H9 (cell line): ENCODE measurements around the gene SLC9A9. TPM values are rescaled to one million over a fixed set of nuclear protein-coding genes. Genes with fewer than 3 reads are reported as not detected.

Source experiments
- DNase-seq: peaks from one replicate; pipeline ENCODE4 v3.0.0-alpha.2; 2017
- H2AFZ ChIP-seq: one replicate; pipeline ENCODE4 v1.6.1; 2013; ENCODE audit warnings: mild to moderate bottlenecking, low read length, control low read depth, moderate library complexity
- H2AK5ac ChIP-seq: 2 replicates; pipeline ENCODE4 v1.6.1; 2013; ENCODE audit warnings: low read length, control low read depth, mixed read lengths; ENCODE audit not compliant: insufficient read length
- H2BK120ac ChIP-seq: one replicate; pipeline ENCODE4 v1.6.1; 2013; ENCODE audit warnings: low read depth, mild to moderate bottlenecking, low read length, control low read depth, inconsistent platforms; ENCODE audit not compliant: poor library complexity, severe bottlenecking
- H2BK12ac ChIP-seq: 2 replicates; pipeline ENCODE4 v1.6.1; 2013; ENCODE audit warnings: low read length, control low read depth, mixed read lengths, low read depth; ENCODE audit not compliant: insufficient read length
- H2BK15ac ChIP-seq: 2 replicates; pipeline ENCODE4 v1.6.1; 2013; ENCODE audit warnings: low read depth, low read length, control low read depth
- H2BK20ac ChIP-seq: one replicate; pipeline ENCODE4 v1.6.1; 2013; ENCODE audit warnings: low read depth, mild to moderate bottlenecking, low read length, control low read depth, inconsistent platforms; ENCODE audit not compliant: poor library complexity, severe bottlenecking
- H2BK5ac ChIP-seq: 2 replicates; pipeline ENCODE4 v1.6.1; 2013; ENCODE audit warnings: low read length, control low read depth, mixed read lengths; ENCODE audit not compliant: insufficient read length
- H3K14ac ChIP-seq: 2 replicates; pipeline ENCODE4 v1.6.1; 2013; ENCODE audit warnings: low read length, control low read depth; ENCODE audit not compliant: insufficient read depth
- H3K18ac ChIP-seq: 2 replicates; pipeline ENCODE4 v1.6.1; 2013; ENCODE audit warnings: low read depth, mild to moderate bottlenecking, mixed read lengths, low read length, control low read depth; ENCODE audit not compliant: insufficient read length
- H3K23ac ChIP-seq: 2 replicates; pipeline ENCODE4 v1.6.1; 2013; ENCODE audit warnings: low read length, control low read depth, mixed read lengths, low read depth; ENCODE audit not compliant: insufficient read length
- H3K23me2 ChIP-seq: 2 replicates; pipeline ENCODE4 v1.6.1; 2013; ENCODE audit warnings: low read depth, mild to moderate bottlenecking, mixed read lengths, low read length, control low read depth; ENCODE audit not compliant: insufficient read length, poor library complexity, severe bottlenecking
- H3K27ac ChIP-seq: 2 replicates; pipeline ENCODE4 v1.5.1; 2013; ENCODE audit warnings: low read length, control low read depth, mixed read lengths, low read depth; ENCODE audit not compliant: insufficient read length
- H3K27me3 ChIP-seq: 2 replicates; pipeline ENCODE4 v1.6.1; 2013; ENCODE audit warnings: low read length, control low read depth, inconsistent platforms; ENCODE audit not compliant: insufficient read depth
- H3K4ac ChIP-seq: 2 replicates; pipeline ENCODE4 v1.6.1; 2013; ENCODE audit warnings: low read depth, mild to moderate bottlenecking, control low read depth, inconsistent platforms, low read length, moderate library complexity
- H3K4me1 ChIP-seq: 2 replicates; pipeline ENCODE4 v1.6.1; 2013; ENCODE audit warnings: low read length, control low read depth, inconsistent platforms; ENCODE audit not compliant: insufficient read depth
- H3K4me2 ChIP-seq: 2 replicates; pipeline ENCODE4 v1.6.1; 2013; ENCODE audit warnings: low read length, control low read depth, mixed read lengths; ENCODE audit not compliant: insufficient read length, insufficient read depth
- H3K56ac ChIP-seq: 2 replicates; pipeline ENCODE4 v1.6.1; 2013; ENCODE audit warnings: low read depth, mild to moderate bottlenecking, mixed read lengths, low read length, control low read depth; ENCODE audit not compliant: insufficient read length
- H3K79me1 ChIP-seq: 2 replicates; pipeline ENCODE4 v1.6.1; 2013; ENCODE audit warnings: low read depth, mild to moderate bottlenecking, moderate library complexity, low read length, control low read depth, inconsistent platforms; ENCODE audit not compliant: insufficient read depth, poor library complexity, severe bottlenecking
- H3K79me2 ChIP-seq: 2 replicates; pipeline ENCODE4 v1.6.1; 2013; ENCODE audit warnings: low read length, control low read depth, inconsistent platforms; ENCODE audit not compliant: insufficient read depth
- H3K9ac ChIP-seq: 2 replicates; pipeline ENCODE4 v1.6.1; 2013; ENCODE audit warnings: low read length, control low read depth, mixed read lengths; ENCODE audit not compliant: insufficient read length; ENCODE audit errors: extremely low read depth
- H3K9me3 ChIP-seq: one replicate; pipeline ENCODE4 v1.6.1; 2013; ENCODE audit warnings: low read depth, low read length, inconsistent platforms; ENCODE audit not compliant: control insufficient read depth
- H3T11ph ChIP-seq: one replicate; pipeline ENCODE4 v1.6.1; 2013; ENCODE audit warnings: mild to moderate bottlenecking, low read length, control low read depth, inconsistent platforms
- H4K20me1 ChIP-seq: one replicate; pipeline ENCODE4 v1.6.1; 2013; ENCODE audit not compliant: control insufficient read depth, insufficient read length, insufficient read depth
- H4K5ac ChIP-seq: 2 replicates; pipeline ENCODE4 v1.6.1; 2013; ENCODE audit warnings: low read depth, mild to moderate bottlenecking, mixed read lengths, low read length, control low read depth; ENCODE audit not compliant: insufficient read length
- H4K8ac ChIP-seq: replicated peaks from 2 replicates; pipeline ENCODE4 v1.6.1; 2013; ENCODE audit warnings: low read length, control low read depth, mixed read lengths, low read depth; ENCODE audit not compliant: insufficient read length
- H4K91ac ChIP-seq: 2 replicates; pipeline ENCODE4 v1.6.1; 2013; ENCODE audit warnings: low read depth, mild to moderate bottlenecking, moderate library complexity, mixed read lengths, low read length, control low read depth; ENCODE audit not compliant: insufficient read length
- H3K27ac Mint-ChIP-seq, 3 experiments: 2 replicates in 2 of 3; 3 replicates in 1 of 3; pipeline ENCODE4 v1.8.0; 2020 to 2021; ENCODE audit warnings: mixed read lengths in 3 of 3, mild to moderate bottlenecking in 1 of 3, moderate library complexity in 1 of 3
- H3K27me3 Mint-ChIP-seq: 2 replicates; pipeline ENCODE4 v1.8.0; 2021; ENCODE audit warnings: low read depth, mild to moderate bottlenecking, moderate library complexity, mixed read lengths
- H3K36me3 Mint-ChIP-seq, 3 experiments: 2 replicates in 2 of 3; 3 replicates in 1 of 3; pipeline ENCODE4 v1.8.0; 2020 to 2021; ENCODE audit warnings: low read depth in 3 of 3, mixed read lengths in 3 of 3; ENCODE audit not compliant: insufficient read depth in 1 of 3
- H3K4me1 Mint-ChIP-seq, 2 experiments: 2 replicates each; pipeline ENCODE4 v1.8.0; 2020; ENCODE audit warnings: mixed read lengths in 2 of 2
- H3K4me3 Mint-ChIP-seq, 2 experiments: 2 replicates in 1 of 2; 3 replicates in 1 of 2; pipeline ENCODE4 v1.8.0; 2020 to 2021; ENCODE audit warnings: mild to moderate bottlenecking in 2 of 2, mixed read lengths in 2 of 2, moderate library complexity in 1 of 2
- H3K9me3 Mint-ChIP-seq, 2 experiments: 2 replicates in 1 of 2; 3 replicates in 1 of 2; pipeline ENCODE4 v1.8.0; 2020; ENCODE audit warnings: mild to moderate bottlenecking in 2 of 2, mixed read lengths in 2 of 2, moderate library complexity in 1 of 2
- total RNA-seq: library from RNA; stranded (reverse); gene quantifications from 2 replicates; pipeline ENCODE4 v1.2.1, GENCODE V29; 2021
- TF ChIP-seq, protein P1 (sequence below): fragments of 200-600 bp; sonication (generic); conservative IDR thresholded peaks from 3 replicates; pipeline ENCODE4 v1.8.0; 2021; ENCODE audit warnings: antibody characterized with exemption, mild to moderate bottlenecking

The SLC9A9 gene
- total RNA-seq, 1 experiment from 2014 or later: 0.35 TPM

DNA sequence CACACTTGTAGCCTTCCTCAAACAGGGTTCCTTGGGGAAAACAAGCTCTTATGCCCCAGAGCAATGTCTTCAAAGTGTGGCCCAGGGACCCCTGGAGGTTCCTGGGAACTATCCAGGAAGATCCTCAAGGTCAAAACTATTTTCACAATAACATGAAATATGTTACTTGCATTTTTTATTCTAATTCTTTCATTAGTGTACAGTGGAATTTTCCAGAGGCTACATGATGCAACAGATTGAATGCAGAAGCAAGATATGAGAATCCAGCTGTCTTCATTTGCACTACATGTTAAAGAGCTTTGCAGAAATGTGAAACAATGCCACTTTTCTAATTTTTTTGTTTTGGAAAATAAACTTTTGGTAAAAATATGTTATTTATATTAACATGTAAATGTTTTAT, 190.9 kb downstream of the SLC9A9 start:
- no peak for DNase-seq
- H2BK15ac ChIP-seq: no peak overlapping the region
- no peak overlapping the region for H2AK5ac ChIP-seq
- H3K56ac ChIP-seq: no peak overlapping the region
- H3K4me1 ChIP-seq: peaks cover 4% of the 10 kb centered on the region; the same call in 1 of the 2 replicates
- H2BK20ac ChIP-seq: no peak overlapping the region
- H3K79me1 ChIP-seq: no peaks in the 10 kb centered on the region
- Mint-ChIP-seq H3K4me3 (no peak overlapping the region), H3K36me3 (peaks cover 0 to 11% (median 4%) of the 10 kb centered on the region in 3 experiments; a peak in 4 of 7 replicates), H3K27me3 (no peaks in the 10 kb centered on the region), H3K4me1 (peaks cover 15 to 16% of the 10 kb centered on the region in 2 experiments), H3K9me3 (peaks cover 11% of the 10 kb centered on the region in 2 experiments; a peak in 3 of 5 replicates), H3K27ac (no peak overlapping the region)
- H3K79me2 ChIP-seq: no peaks in the 10 kb centered on the region
- H3K4me2 ChIP-seq: no peak overlapping the region
- H2BK12ac ChIP-seq: no peak overlapping the region
- no peak overlapping the region for H3K9ac ChIP-seq
- no peak overlapping the region for H2BK120ac ChIP-seq
- no peak overlapping the region for H3K4ac ChIP-seq
- H3K14ac ChIP-seq: no peak overlapping the region
- TF ChIP-seq, protein P1, sequence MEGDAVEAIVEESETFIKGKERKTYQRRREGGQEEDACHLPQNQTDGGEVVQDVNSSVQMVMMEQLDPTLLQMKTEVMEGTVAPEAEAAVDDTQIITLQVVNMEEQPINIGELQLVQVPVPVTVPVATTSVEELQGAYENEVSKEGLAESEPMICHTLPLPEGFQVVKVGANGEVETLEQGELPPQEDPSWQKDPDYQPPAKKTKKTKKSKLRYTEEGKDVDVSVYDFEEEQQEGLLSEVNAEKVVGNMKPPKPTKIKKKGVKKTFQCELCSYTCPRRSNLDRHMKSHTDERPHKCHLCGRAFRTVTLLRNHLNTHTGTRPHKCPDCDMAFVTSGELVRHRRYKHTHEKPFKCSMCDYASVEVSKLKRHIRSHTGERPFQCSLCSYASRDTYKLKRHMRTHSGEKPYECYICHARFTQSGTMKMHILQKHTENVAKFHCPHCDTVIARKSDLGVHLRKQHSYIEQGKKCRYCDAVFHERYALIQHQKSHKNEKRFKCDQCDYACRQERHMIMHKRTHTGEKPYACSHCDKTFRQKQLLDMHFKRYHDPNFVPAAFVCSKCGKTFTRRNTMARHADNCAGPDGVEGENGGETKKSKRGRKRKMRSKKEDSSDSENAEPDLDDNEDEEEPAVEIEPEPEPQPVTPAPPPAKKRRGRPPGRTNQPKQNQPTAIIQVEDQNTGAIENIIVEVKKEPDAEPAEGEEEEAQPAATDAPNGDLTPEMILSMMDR: no peak
- H3T11ph ChIP-seq: no peak overlapping the region
- no peaks in the 10 kb centered on the region for H3K27me3 ChIP-seq
- no peak overlapping the region for H3K23ac ChIP-seq
- no peaks in the 10 kb centered on the region for H3K9me3 ChIP-seq
- no peak overlapping the region for H3K27ac ChIP-seq
- H3K18ac ChIP-seq: no peak overlapping the region
- no peaks in the 10 kb centered on the region for H4K20me1 ChIP-seq
- no peak overlapping the region for H2BK5ac ChIP-seq
- no peak overlapping the region for H4K91ac ChIP-seq
- no peak overlapping the region for H4K5ac ChIP-seq
- no peaks in the 10 kb centered on the region for H3K23me2 ChIP-seq
- no peak overlapping the region for H4K8ac ChIP-seq
- no peak overlapping the region for H2AFZ ChIP-seq
